HG03439 (cell line): ENCODE results near the gene MZB1.

ENCODE experiments used
- ATAC-seq: cut with Tn5 transposase; IDR thresholded peaks from one replicate; pipeline ENCODE4 v1.9.1; 2021; ENCODE audit warnings: mild to moderate bottlenecking, moderate library complexity; ENCODE audit not compliant: unreplicated experiment

The MZB1 gene

GRCh38 chr5:139340051-139340450 lies 49.7 kb downstream of the MZB1 start:
- ATAC-seq = no peak
